HG03378 (cell line): ENCODE results near the gene MACF1.
"Not testable (repeated sequence)": the region's sequence is repeated elsewhere in the genome, so short reads cannot be mapped to it uniquely, and the experiment has no call there.

Experiments used
- ATAC-seq: cut with Tn5 transposase; IDR thresholded peaks from one replicate; pipeline ENCODE4 v1.9.1; 2021; ENCODE audit warnings: mild to moderate bottlenecking, moderate library complexity; ENCODE audit not compliant: unreplicated experiment

MACF1 gene

GRCh38 chr1:39526466-39527189, 322.1 kb downstream of the MACF1 start:
- no peak for ATAC-seq

DNA sequence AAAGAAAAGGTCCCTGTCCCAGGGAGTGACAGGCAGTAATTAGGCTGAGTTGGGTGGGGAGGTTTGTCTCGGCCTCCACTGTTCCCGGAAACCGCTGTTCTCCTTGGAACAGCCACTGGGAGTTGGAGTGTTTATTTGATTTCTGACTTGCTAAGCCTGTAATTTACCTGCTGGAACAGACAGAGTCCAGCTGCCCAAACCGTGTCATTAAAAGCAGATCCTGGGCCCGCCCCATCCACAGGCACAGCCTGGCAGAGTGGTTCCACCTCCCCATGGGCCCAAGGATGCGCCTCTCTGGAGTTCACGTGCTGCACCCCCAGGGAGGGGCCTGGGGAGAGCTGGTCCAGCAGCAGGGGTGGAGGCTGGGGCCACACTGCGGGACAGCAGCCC, 322.7 kb downstream of the MACF1 start:
- ATAC-seq: not testable (repeated sequence)

DNA sequence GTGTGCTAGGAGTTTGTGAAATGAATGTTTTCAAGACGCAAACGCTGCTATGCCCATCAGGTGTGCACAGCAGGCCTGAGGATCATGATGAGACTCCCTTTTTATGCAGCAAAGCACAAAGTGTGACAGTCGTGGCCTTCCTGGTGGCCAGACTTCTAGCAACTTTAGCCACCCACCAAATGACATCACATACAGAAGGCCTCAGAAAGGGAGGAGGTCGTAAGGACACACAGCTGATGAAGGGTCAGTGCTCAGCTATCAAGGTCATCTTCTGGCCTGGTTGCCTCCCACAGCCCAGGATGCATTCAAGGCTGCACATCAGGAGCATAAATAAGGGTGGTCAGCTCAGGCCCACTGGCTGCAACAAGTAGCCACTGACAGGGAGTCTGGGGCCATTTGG, 323.6 kb downstream of the MACF1 start:
- ATAC-seq: no peak

DNA sequence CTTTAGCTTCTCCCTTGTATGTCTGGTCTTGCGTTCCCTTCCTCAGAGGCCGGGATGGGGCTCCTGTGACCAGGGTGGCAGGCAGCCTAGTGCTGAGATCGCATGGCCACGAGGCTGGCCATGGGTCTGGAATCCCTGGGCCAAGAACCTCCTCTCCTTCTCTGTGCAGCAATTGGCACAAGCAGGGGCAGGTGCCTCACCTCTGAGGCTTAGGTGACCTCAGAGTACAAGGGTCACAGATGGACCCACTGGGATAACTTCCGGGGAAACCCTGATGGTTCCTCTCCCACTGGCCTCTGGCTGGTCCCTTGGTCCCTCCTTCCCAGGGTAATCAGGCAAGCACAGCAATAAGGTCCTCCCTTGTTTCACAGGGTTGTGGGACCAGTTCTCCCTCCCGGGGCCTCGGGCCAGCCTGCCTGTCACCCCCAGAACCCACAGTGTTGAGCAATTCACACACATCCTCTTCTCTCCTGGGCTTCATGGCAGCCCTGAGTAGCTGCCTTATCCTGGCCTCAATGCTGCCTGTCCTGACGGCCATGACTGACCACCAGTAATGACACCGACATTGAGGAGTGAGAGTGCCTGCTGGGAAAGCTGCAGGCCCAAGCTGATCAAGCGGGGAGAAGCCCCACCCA, 325.5 kb downstream of the MACF1 start:
- ATAC-seq: no peak

DNA sequence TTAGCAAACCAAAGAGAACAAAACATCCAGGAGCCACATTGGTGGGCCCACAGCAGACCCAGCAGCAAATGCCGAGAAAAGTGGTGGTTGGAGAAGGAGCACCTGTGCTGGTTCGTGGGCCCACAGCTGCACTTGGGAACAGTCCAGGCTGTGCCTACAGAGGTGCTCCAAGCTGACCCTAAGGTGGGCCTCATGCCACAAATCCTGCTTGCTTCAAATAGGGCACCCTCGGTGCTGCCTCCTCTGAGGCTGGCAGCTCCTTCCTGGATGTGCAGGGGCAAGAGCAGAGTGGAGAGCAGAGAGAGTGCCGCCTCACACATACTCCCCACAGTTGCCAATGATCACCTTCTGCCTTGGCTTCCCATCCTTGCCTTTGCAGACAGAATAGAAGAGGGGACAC, 327.0 kb downstream of the MACF1 start:
- no peak for ATAC-seq

- ATAC-seq: no peak
Observed at GRCh38 chr1:39533442-39533841, 328.9 kb downstream of the MACF1 start.
